HG02884 (cell line): Measurements from ENCODE around the gene CD3D.

Experiments used
- ATAC-seq: cut with Tn5 transposase; IDR thresholded peaks from one replicate; pipeline ENCODE4 v1.9.1; 2021; ENCODE audit warnings: mild to moderate bottlenecking, moderate library complexity; ENCODE audit not compliant: unreplicated experiment

Gene CD3D

DNA sequence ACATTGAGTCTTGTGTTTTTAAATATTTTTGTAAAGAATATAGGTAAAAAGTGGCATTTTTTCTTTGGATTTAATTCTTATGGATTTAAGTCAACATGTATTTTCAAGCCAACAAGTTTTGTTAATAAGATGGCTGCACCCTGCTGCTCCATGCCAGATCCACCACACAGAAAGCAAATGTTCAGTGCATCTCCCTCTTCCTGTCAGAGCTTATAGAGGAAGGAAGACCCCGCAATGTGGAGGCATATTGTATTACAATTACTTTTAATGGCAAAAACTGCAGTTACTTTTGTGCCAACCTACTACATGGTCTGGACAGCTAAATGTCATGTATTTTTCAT lies 38.3 kb downstream of the CD3D start:
- ATAC-seq = no peak

DNA sequence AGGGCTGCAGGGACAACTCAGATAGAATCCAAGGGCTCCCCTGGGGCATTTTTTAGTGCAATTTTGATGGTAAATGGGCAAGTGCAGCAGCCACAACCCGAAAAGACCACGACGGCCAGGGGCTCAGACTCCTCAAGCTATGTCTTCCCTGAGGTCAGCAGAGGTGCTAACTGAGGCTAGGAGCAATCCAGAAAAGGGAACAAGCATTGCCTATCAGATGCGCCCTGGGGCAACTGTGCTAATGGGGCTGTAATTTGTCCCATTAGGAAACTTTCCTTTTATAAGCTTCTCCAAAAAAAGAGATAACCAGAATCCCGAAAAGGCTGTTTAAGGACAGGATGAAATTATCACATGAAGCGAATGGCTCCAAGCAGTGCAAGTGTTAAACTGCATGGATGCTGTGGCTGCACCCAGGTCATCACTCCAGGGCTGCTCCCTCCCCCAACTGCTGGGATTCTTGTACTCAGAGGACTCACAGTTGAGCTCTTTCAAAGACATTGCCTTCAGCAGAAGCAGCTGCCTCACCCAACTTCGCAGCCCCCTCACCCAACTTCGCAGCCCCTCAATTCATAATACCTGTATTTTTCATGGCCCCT lies 40.8 kb downstream of the CD3D start:
- no peak for ATAC-seq

DNA sequence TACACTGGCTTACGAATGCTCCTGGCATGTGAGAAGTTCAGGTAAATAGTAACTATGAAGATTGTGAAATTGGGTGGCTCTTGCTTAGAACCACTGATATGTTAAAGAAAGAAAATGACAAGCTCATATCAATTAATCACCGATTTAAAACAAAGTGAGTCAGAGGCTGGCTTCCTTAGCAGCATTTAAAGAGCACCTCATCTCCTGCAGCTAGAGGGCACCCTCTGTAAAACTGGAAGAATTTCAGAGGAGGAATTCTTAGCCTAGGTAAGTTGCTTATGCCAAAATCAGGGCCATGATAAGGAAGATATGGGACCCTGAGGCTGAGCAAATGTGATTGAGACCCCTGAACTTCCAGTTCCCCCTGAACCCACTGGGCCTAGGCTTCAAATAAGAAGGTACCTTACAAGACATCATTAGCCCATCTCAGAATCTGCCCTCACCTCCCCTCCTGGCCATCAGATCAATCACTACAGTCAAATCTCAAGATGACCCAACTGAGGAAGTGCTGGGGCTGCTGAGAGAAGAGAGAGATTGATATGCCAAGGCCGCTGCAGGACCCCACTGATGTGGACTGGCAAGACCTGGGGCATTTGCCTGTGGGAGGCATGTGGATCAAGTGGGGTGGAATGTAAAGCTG lies 46.6 kb downstream of the CD3D start:
- ATAC-seq = no peak

DNA sequence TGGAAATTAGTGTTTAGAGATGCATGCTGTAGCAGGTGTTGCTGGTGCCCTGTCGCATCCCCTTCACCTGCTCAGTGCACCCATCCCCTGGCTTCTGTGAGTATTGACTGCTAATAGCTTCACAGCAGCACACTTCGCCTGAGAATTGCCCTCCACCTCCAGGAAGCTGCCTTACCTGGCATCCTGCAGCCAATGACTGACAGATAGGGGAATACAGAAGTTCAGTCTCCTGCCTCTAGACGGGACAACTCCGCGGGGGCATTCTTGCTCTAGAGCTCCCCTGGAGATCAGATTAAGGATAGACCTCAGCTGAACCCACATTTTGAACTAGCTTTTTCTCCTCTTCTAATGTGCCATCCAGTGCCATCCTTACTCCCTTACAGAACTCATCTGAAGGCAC lies 47.3 kb downstream of the CD3D start:
- ATAC-seq = no peak

- ATAC-seq = no peak
Observed at GRCh38 chr11:118294053-118294452, 48.5 kb downstream of the CD3D start.

- no peak for ATAC-seq
Observed at GRCh38 chr11:118291477-118292135, 50.9 kb downstream of the CD3D start.

DNA sequence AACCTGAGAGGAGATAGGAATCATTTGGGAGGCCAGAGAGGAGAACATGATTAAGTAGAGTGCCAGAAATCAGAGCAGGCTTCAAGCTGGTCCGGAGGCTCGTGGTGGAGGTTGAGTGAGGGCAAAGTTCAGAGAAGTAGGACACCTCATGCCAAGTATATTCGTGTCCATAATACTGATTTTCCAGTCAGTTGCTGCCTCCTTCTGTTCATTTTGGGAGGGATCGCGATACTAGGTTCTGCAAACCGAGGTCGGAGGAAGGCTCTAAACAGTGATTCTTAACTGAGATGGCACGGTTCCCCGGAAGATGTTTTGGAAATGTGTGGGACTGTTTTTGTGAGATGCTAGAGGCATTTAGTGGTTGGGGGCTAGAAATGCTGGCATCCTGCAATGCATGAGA lies 51.6 kb downstream of the CD3D start:
- ATAC-seq = no peak

GRCh38 chr11:118289401-118289800 lies 53.1 kb downstream of the CD3D start:
- ATAC-seq = no peak
